GM12872 (cell line): Measurements from ENCODE around the gene PARD3.

Experiments
- CTCF ChIP-seq: IDR thresholded peaks from 3 replicates; pipeline ENCODE4 v1.5.1; 2011; ENCODE audit warnings: low read depth, mild to moderate bottlenecking, low read length, moderate library complexity; ENCODE audit not compliant: insufficient read depth

The PARD3 gene

GRCh38 chr10:34812771-34813170 is 2.3 kb downstream of the PARD3 start:
- TF ChIP-seq CTCF, result no peak

DNA sequence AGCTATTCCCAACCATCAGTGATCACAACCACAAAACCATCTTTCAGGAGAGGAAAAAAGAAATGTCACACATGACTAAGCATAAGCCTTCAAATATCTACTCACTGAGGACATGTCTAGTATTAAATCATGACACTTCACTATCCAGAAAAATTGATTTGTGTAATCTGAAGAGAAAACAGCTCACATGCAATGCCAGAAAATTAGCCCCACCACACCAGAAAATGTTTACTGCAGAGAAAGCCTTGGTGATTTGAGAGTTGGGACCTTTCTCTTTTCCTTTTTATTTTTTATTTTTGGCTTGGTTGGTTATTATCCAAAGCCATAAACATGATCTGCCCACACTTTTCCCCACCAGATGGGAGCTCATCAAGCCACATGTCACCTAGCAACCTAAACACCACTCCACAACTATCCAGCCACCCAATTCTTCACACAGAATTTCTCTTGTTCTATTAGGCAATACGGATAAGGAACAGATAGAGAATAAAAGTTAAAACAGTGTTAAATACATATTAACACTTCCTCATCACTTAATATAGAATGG is 3.1 kb downstream of the PARD3 start:
- TF ChIP-seq CTCF, result no peak

DNA sequence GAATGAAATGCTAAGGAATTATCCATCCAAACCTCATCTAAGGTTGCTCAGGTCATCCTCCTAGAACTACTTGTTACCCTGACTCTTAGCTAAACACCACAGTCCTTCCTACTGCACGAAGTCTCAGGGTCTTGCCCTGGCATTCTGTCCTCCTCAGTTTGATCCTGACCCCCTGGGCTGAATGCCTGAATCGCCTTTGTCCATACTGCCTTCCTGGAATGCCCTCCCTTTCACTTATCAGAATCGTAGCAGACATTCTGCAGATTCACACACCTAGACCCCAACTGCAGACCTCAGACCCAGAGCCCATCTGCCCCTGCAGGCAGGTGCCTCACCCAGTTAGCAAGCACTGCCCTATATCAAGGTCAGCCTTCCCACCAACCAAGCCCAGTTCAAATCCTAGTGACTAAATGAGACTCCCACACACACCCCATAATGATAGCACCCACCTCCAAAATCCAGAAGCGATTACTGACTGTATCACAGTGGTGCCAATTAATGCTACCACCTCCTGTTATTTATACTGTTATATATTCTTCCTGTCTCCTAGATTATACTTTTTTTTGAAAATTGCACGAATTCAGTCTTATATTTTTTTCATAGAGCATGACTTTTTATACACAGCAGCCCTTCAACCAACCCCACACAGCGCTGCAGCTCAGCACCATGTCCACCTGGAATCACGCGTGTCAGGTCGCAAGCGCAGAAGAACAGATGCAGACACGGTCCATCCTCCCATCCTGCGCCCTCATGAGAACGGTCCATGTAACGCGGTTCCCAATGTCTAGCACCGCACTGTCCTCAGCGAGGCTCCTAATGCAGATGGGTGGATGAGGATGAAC is 3.7 kb downstream of the PARD3 start:
- TF ChIP-seq CTCF, result no peak

GRCh38 chr10:34809796-34810195 is 5.3 kb downstream of the PARD3 start:
- TF ChIP-seq CTCF, result no peak

GRCh38 chr10:34808801-34809745 is 6.0 kb downstream of the PARD3 start:
- no peak for TF ChIP-seq CTCF

GRCh38 chr10:34808336-34808735 is 6.8 kb downstream of the PARD3 start:
- no peak for TF ChIP-seq CTCF

GRCh38 chr10:34804306-34804705 is 10.8 kb downstream of the PARD3 start:
- TF ChIP-seq CTCF, result no peak
